Progenitor cell of endocrine pancreas (in vitro differentiated cells): ENCODE measurements around the gene MEX3C. TPM values are rescaled to one million over a fixed set of nuclear protein-coding genes. Genes with fewer than 3 reads are reported as not detected.

ENCODE experiments used
- DNase-seq: peaks from one replicate; pipeline ENCODE4 v3.0.0; 2021; ENCODE audit warnings: low spot score; ENCODE audit not compliant: unreplicated experiment
- H3K27ac Mint-ChIP-seq: 2 replicates; pipeline ENCODE4 v1.8.0; 2021; ENCODE audit warnings: mild to moderate bottlenecking, moderate library complexity, mixed read lengths
- H3K27me3 Mint-ChIP-seq: 2 replicates; pipeline ENCODE4 v1.8.0; 2021; ENCODE audit warnings: mixed read lengths
- H3K36me3 Mint-ChIP-seq: 2 replicates; pipeline ENCODE4 v1.8.0; 2022; ENCODE audit warnings: mixed read lengths; ENCODE audit not compliant: insufficient read depth
- H3K4me1 Mint-ChIP-seq: 2 replicates; pipeline ENCODE4 v1.8.0; 2021; ENCODE audit warnings: low read depth, mixed read lengths
- H3K4me3 Mint-ChIP-seq: 2 replicates; pipeline ENCODE4 v1.8.0; 2021; ENCODE audit warnings: low read depth, mild to moderate bottlenecking, moderate library complexity, mixed read lengths
- H3K9me3 Mint-ChIP-seq: 2 replicates; pipeline ENCODE4 v1.8.0; 2021; ENCODE audit warnings: low read depth, mixed read lengths
- CTCF ChIP-seq: fragments of 200-600 bp; sonication (generic); IDR thresholded peaks from one replicate; pipeline ENCODE4 v1.5.0; 2021; ENCODE audit warnings: antibody characterized with exemption, mild to moderate bottlenecking; ENCODE audit not compliant: unreplicated experiment
- total RNA-seq: library from RNA; stranded (reverse); gene quantifications from 2 replicates; pipeline ENCODE4 v1.2.1, GENCODE V29; 2021

Gene MEX3C
- total RNA-seq, 1 donor from 2014 or later, result 86.2 TPM

DNA sequence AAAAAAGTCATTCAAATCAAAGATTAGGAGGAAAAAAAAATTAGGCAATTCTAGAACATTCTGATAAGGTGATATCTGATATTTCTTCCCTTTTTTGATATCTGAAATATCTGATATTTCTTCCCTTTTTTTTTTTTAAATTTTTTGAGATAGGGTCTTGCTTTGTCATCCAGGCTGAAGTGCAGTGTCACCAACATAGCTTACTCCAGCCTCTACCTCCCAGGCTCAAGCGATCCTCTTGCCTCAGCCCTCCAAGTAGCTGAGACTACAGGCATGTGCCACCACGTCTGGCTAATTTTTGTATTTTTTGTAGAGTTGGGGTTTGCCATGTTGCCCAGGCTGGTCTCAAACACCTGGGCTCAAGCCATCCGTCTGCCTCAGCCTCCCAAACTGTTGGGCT is 33.9 kb downstream of the MEX3C start:
- Mint-ChIP-seq H3K27ac (no peak overlapping the region), H3K4me1 (no peaks in the 10 kb centered on the region), H3K9me3 (no peaks in the 10 kb centered on the region), H3K36me3 (no peaks in the 10 kb centered on the region), H3K4me3 (no peak overlapping the region), H3K27me3 (no peaks in the 10 kb centered on the region)
- no peak for DNase-seq
- no peak for TF ChIP-seq CTCF

GRCh38 chr18:51162617-51163016 is 34.9 kb downstream of the MEX3C start:
- H3K27me3 Mint-ChIP-seq, result no peaks in the 10 kb centered on the region
- no peaks in the 10 kb centered on the region for H3K9me3 Mint-ChIP-seq
- no peaks in the 10 kb centered on the region for H3K36me3 Mint-ChIP-seq

GRCh38 chr18:51160646-51161045 is 36.8 kb downstream of the MEX3C start:
- no peaks in the 10 kb centered on the region for H3K9me3 Mint-ChIP-seq
- DNase-seq, result no peak
- H3K36me3 Mint-ChIP-seq, result no peaks in the 10 kb centered on the region
- H3K4me1 Mint-ChIP-seq, result no peaks in the 10 kb centered on the region
- TF ChIP-seq CTCF, result no peak
- no peak overlapping the region for H3K4me3 Mint-ChIP-seq
- H3K27me3 Mint-ChIP-seq, result no peaks in the 10 kb centered on the region
- no peak overlapping the region for H3K27ac Mint-ChIP-seq

More at GRCh38 chr18:51162617-51163016, 34.9 kb downstream of the MEX3C start:
- Mint-ChIP-seq H3K4me1 (no peaks in the 10 kb centered on the region), H3K4me3 (no peak overlapping the region), H3K27ac (no peak overlapping the region)
- DNase-seq, result no peak
- no peak for TF ChIP-seq CTCF

- Mint-ChIP-seq H3K27me3 (no peaks in the 10 kb centered on the region), H3K36me3 (no peaks in the 10 kb centered on the region), H3K4me1 (no peaks in the 10 kb centered on the region), H3K27ac (no peak overlapping the region), H3K9me3 (no peaks in the 10 kb centered on the region), H3K4me3 (no peak overlapping the region)
- DNase-seq, result no peak
- TF ChIP-seq CTCF, result no peak
Observed at GRCh38 chr18:51157215-51157614, 40.3 kb downstream of the MEX3C start.

GRCh38 chr18:51154431-51155063 is 42.9 kb downstream of the MEX3C start:
- no peaks in the 10 kb centered on the region for H3K9me3 Mint-ChIP-seq
- H3K4me1 Mint-ChIP-seq, result no peaks in the 10 kb centered on the region
- no peaks in the 10 kb centered on the region for H3K36me3 Mint-ChIP-seq
- no peak for DNase-seq
- no peaks in the 10 kb centered on the region for H3K27me3 Mint-ChIP-seq
- no peak for TF ChIP-seq CTCF
- H3K4me3 Mint-ChIP-seq, result no peak overlapping the region
- no peak overlapping the region for H3K27ac Mint-ChIP-seq
